Measurements from ENCODE around the gene MGST2. TPM values are rescaled to one million over a fixed set of nuclear protein-coding genes. Genes with fewer than 3 reads are reported as not detected.

Gene MGST2
- total and polyA plus RNA-seq, 3 donors from 2014 or later, result 82.2 to 97.9 (median 87.6) TPM

- H3K4me3 ChIP-seq, result no peak overlapping the region
- no peak for DNase-seq
- H3K4me1 ChIP-seq, result peaks cover 6% of the 10 kb centered on the region
- TF ChIP-seq POLR2A (IDR thresholded peaks at IDR 0.05), result no peak
- no peak for TF ChIP-seq CTCF (IDR thresholded peaks at IDR 0.05)
- intact Hi-C loops (cut with DNase I; ENCODE audit: low total_unique reads), result no loop called here
- no peaks in the 10 kb centered on the region for H3K9me3 ChIP-seq
- H3K36me3 ChIP-seq (ENCODE audit: low read depth, missing control alignments), result no peaks in the 10 kb centered on the region
- H3K27ac ChIP-seq, result no peak overlapping the region
- H3K27me3 ChIP-seq, result no peaks in the 10 kb centered on the region
- WGBS, 2 donors, result 92 to 93% methylated on average over 1 of the region's 1 CpG
Measured at GRCh38 chr4:139647952-139648351, 17.7 kb upstream of the MGST2 start.

GRCh38 chr4:139651282-139652194, 14.1 kb upstream of the MGST2 start:
- no peaks in the 10 kb centered on the region for H3K9me3 ChIP-seq
- 11 to 13% methylated on average over 13 of the region's 13 CpGs for WGBS, 2 donors
- peak; percentile 90 for DNase-seq
- H3K27me3 ChIP-seq, result no peaks in the 10 kb centered on the region
- no peak overlapping the region for H3K4me3 ChIP-seq
- no peak overlapping the region for H3K27ac ChIP-seq
- peaks cover 6% of the 10 kb centered on the region for H3K4me1 ChIP-seq
- intact Hi-C loops (cut with DNase I; ENCODE audit: low total_unique reads), result no loop called here
- no peak for TF ChIP-seq POLR2A (IDR thresholded peaks at IDR 0.05)
- TF ChIP-seq CTCF (IDR thresholded peaks at IDR 0.05), result peak; percentile 79 to 92 (median 91)
- no peaks in the 10 kb centered on the region for H3K36me3 ChIP-seq (ENCODE audit: low read depth, missing control alignments)

- 75 to 78% methylated on average over 4 of the region's 4 CpGs for WGBS, 2 donors
- Histone ChIP-seq H3K4me1 (peaks cover 6% of the 10 kb centered on the region), H3K27ac (no peak overlapping the region), H3K27me3 (no peaks in the 10 kb centered on the region), H3K9me3 (no peaks in the 10 kb centered on the region), H3K36me3 (ENCODE audit: low read depth, missing control alignments) (no peaks in the 10 kb centered on the region), H3K4me3 (no peak overlapping the region)
- DNase-seq, result no peak
- TF ChIP-seq CTCF (IDR thresholded peaks at IDR 0.05), result no peak
- TF ChIP-seq POLR2A (IDR thresholded peaks at IDR 0.05), result no peak
- intact Hi-C loops (cut with DNase I; ENCODE audit: low total_unique reads), result no loop called here
Measured at GRCh38 chr4:139654516-139654915, 11.1 kb upstream of the MGST2 start.

- peak in 2 of 3 experiments; percentile 22 to 32 for TF ChIP-seq CTCF (IDR thresholded peaks at IDR 0.05)
- TF ChIP-seq POLR2A (IDR thresholded peaks at IDR 0.05), result no peak
- intact Hi-C loops (cut with DNase I; ENCODE audit: low total_unique reads), result no loop called here
- DNase-seq, result peak; percentile 37
- Histone ChIP-seq H3K36me3 (ENCODE audit: low read depth, missing control alignments) (no peaks in the 10 kb centered on the region), H3K27me3 (no peaks in the 10 kb centered on the region), H3K9me3 (no peaks in the 10 kb centered on the region), H3K4me1 (peaks cover 6% of the 10 kb centered on the region), H3K27ac (no peak overlapping the region), H3K4me3 (no peak overlapping the region)
- WGBS, 2 donors, result 46 to 61% methylated on average over 3 of the region's 3 CpGs
Measured at GRCh38 chr4:139655116-139655515, 10.5 kb upstream of the MGST2 start.

Measured in testis (tissue), 3 donors.